Gastrocnemius medialis (tissue), 4 donors: ENCODE measurements around the gene DPYD. TPM values are rescaled to one million over a fixed set of nuclear protein-coding genes. Genes with fewer than 3 reads are reported as not detected.

Experiments
- ATAC-seq, 2 donors: fragments of 150-250 bp; one replicate each; pipeline ENCODE4 v1.9.1; 2016
- DNase-seq, 2 donors: peaks; one replicate each; pipeline ENCODE4 v3.0.0-alpha.2; 2019
- H3K27ac ChIP-seq, 4 donors: fragments of 200-600 bp; sonication (generic); 1 replicate in 1 of 4; 2 replicates in 3 of 4; pipeline ENCODE4 v1.5.1; 2016 to 2018; ENCODE audit warnings: mild to moderate bottlenecking in 2 of 4, moderate library complexity in 1 of 4
- H3K27me3 ChIP-seq, 3 donors: fragments of 200-600 bp; sonication (generic) in 2 of 3; 1 replicate in 1 of 3; 2 replicates in 2 of 3; pipeline versions ENCODE4 v1.5.1 to v1.6.0; 2016 to 2019; ENCODE audit warnings: mild to moderate bottlenecking in 1 of 3, moderate library complexity in 1 of 3
- H3K36me3 ChIP-seq, 2 donors: fragments of 200-600 bp; sonication (generic) in 1 of 2; one replicate each; pipeline ENCODE4 v1.5.1; 2017 to 2018
- H3K4me1 ChIP-seq, 2 donors: fragments of 200-600 bp; sonication (generic) in 1 of 2; one replicate each; pipeline ENCODE4 v1.5.1; 2016 to 2017; ENCODE audit warnings: mild to moderate bottlenecking in 2 of 2
- H3K4me3 ChIP-seq, 4 donors: fragments of 200-600 bp; sonication (generic) in 3 of 4; 1 replicate in 1 of 4; 2 replicates in 3 of 4; pipeline ENCODE4 v1.5.1; 2016 to 2019; ENCODE audit warnings: mild to moderate bottlenecking in 2 of 4
- H3K9me3 ChIP-seq, 3 donors: fragments of 200-600 bp; sonication (generic) in 2 of 3; 1 replicate in 1 of 3; 2 replicates in 2 of 3; pipeline ENCODE4 v1.5.1; 2016 to 2019
- CTCF ChIP-seq, 5 experiments: fragments of 450-650 bp in 3 of 5; fragments of 200-600 bp in 2 of 5; sonication (generic) in 2 of 5; IDR thresholded peaks in 4 of 5; conservative IDR thresholded peaks in 1 of 5; 1 replicate in 4 of 5; 2 replicates in 1 of 5; pipeline ENCODE4 v1.5.1; 2016 to 2019; ENCODE audit warnings: antibody characterized with exemption in 5 of 5, mild to moderate bottlenecking in 3 of 5, moderate library complexity in 3 of 5
- POLR2A ChIP-seq, 2 donors: fragments of 450-650 bp; IDR thresholded peaks; one replicate each; pipeline ENCODE4 v1.6.1; 2017; ENCODE audit warnings: antibody characterized with exemption in 2 of 2, mild to moderate bottlenecking in 2 of 2, moderate library complexity in 2 of 2
- in situ Hi-C, 4 donors: fragments of 200-750 bp; cut with MboI; loops; one replicate each; pipeline versions ENCODE4 v1.15.0 to v1.8.0; 2017; ENCODE audit warnings: low sequenced_read_pairs in 4 of 4
- intact Hi-C: fragments of 100-400 bp; cut with DNase I; formaldehyde crosslinking; loops from one replicate; pipeline ENCODE4 v1.15.1; 2023; ENCODE audit warnings: low total_unique reads
- total RNA-seq, 4 donors: library from RNA; depleted of rRNA; stranded (reverse); fragments of >200 nt; gene quantifications; one replicate each; pipeline versions ENCODE4 v1.1.0 to v1.2.3, GENCODE V29; 2016

Gene DPYD
- total RNA-seq, 4 donors from 2014 or later, result 4.6 to 13.9 (median 9.1) TPM

- DNase-seq, result no peak
- Histone ChIP-seq H3K4me3 (no peak overlapping the region), H3K9me3 (no peaks in the 10 kb centered on the region), H3K36me3 (no peaks in the 10 kb centered on the region), H3K4me1 (peaks cover 0 to 6% of the 10 kb centered on the region in 2 donors), H3K27me3 (no peaks in the 10 kb centered on the region), H3K27ac (no peak overlapping the region)
- ATAC-seq, result no peak
- intact Hi-C loops (no loop called here), in situ Hi-C loops (no loop called here)
- no peak for TF ChIP-seq POLR2A (IDR thresholded peaks at IDR 0.05)
These were observed 616.5 kb downstream of the DPYD start for GRCh38 chr1:97304366-97304765.

- intact Hi-C loops, result no loop called here
- no peaks in the 10 kb centered on the region for H3K4me1 ChIP-seq
These were observed 621.9 kb downstream of the DPYD start for GRCh38 chr1:97298966-97299365.

DNA sequence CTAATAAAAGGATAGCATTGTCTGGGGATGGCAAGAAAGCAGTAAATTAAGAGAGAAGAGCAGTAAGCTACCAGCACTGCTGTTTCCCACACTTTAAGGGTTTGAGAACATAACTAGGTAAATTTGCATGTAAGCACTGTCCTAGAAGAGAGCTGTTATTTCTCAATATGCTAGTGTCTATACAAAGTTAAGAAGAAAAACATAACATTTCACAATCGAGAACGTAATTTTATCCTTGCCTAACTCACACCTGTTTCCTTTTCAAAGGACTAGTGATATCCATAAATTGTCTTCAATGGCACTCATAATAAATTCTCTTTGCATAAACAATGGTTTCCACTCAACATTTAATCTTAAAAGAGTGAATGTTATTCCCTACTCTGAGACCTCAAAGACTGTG is 623.2 kb downstream of the DPYD start:
- ATAC-seq, result no peak
- in situ Hi-C loops, result no loop called here
- H3K4me1 ChIP-seq, result no peaks in the 10 kb centered on the region

More at GRCh38 chr1:97298966-97299365, 621.9 kb downstream of the DPYD start:
- in situ Hi-C loops, result no loop called here
- Histone ChIP-seq H3K36me3 (no peaks in the 10 kb centered on the region), H3K27me3 (no peaks in the 10 kb centered on the region), H3K4me3 (no peak overlapping the region), H3K27ac (no peak overlapping the region), H3K9me3 (no peaks in the 10 kb centered on the region)
- ATAC-seq, result no peak
- DNase-seq, result no peak
- TF ChIP-seq POLR2A (IDR thresholded peaks at IDR 0.05) (no peak), CTCF (IDR thresholded peaks at IDR 0.05 in 4 of 5, conservative IDR thresholded peaks at IDR 0.05 in 1 of 5) (no peak)

DNA sequence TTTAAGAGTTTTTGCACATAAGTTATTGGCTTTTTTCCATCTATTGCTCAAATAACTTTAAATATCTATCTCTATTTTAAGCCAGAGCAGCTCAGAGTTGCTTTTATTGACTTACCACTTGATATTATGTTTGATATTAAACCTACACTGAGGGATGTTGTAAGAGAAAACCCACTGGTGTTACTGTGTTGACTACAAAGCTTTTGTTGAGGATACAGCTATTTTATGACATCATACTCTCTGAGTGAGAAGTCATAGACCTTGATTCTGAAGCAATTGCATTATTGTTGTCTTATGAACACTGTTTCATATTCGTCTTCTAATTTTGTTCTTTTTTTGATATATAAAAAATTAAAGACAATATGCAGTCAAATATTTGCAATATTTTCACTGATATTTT is 638.9 kb downstream of the DPYD start:
- DNase-seq, result no peak
- TF ChIP-seq CTCF (IDR thresholded peaks at IDR 0.05 in 4 of 5, conservative IDR thresholded peaks at IDR 0.05 in 1 of 5), result no peak
- TF ChIP-seq POLR2A (IDR thresholded peaks at IDR 0.05), result no peak

More for the DNA sequence above, 623.2 kb downstream of the DPYD start:
- DNase-seq, result no peak
- Histone ChIP-seq H3K36me3 (no peaks in the 10 kb centered on the region), H3K27ac (no peak overlapping the region), H3K27me3 (no peaks in the 10 kb centered on the region), H3K9me3 (no peaks in the 10 kb centered on the region), H3K4me3 (no peak overlapping the region)
- TF ChIP-seq POLR2A (IDR thresholded peaks at IDR 0.05) (no peak), CTCF (IDR thresholded peaks at IDR 0.05 in 4 of 5, conservative IDR thresholded peaks at IDR 0.05 in 1 of 5) (no peak)
- intact Hi-C loops, result no loop called here

GRCh38 chr1:97277891-97278654 is 642.8 kb downstream of the DPYD start:
- Histone ChIP-seq H3K9me3 (no peaks in the 10 kb centered on the region), H3K4me1 (no peaks in the 10 kb centered on the region), H3K4me3 (no peak overlapping the region), H3K27ac (no peak overlapping the region), H3K36me3 (no peaks in the 10 kb centered on the region), H3K27me3 (no peaks in the 10 kb centered on the region)
- intact Hi-C loops, result no loop called here
- no peak for ATAC-seq
- in situ Hi-C loops, result no loop called here
- DNase-seq, result no peak
- TF ChIP-seq CTCF (IDR thresholded peaks at IDR 0.05 in 4 of 5, conservative IDR thresholded peaks at IDR 0.05 in 1 of 5) (no peak), POLR2A (IDR thresholded peaks at IDR 0.05) (no peak)

More for the DNA sequence above, 638.9 kb downstream of the DPYD start:
- Histone ChIP-seq H3K36me3 (no peaks in the 10 kb centered on the region), H3K27me3 (no peaks in the 10 kb centered on the region), H3K27ac (no peak overlapping the region), H3K4me3 (no peak overlapping the region), H3K4me1 (no peaks in the 10 kb centered on the region), H3K9me3 (no peaks in the 10 kb centered on the region)
- intact Hi-C loops (no loop called here), in situ Hi-C loops (no loop called here)
- no peak for ATAC-seq
